GM12872 (cell line): ENCODE measurements around the gene TGM2.

Source experiments
- CTCF ChIP-seq: IDR thresholded peaks from 3 replicates; pipeline ENCODE4 v1.5.1; 2011; ENCODE audit warnings: low read depth, mild to moderate bottlenecking, low read length, moderate library complexity; ENCODE audit not compliant: insufficient read depth

The TGM2 gene

GRCh38 chr20:38135651-38136420 is 29.2 kb downstream of the TGM2 start:
- no peak for TF ChIP-seq CTCF

GRCh38 chr20:38135271-38135650 is 29.8 kb downstream of the TGM2 start:
- no peak for TF ChIP-seq CTCF

- TF ChIP-seq CTCF, result no peak
Measured at GRCh38 chr20:38134427-38135270, 30.4 kb downstream of the TGM2 start.

GRCh38 chr20:38133680-38134426 is 31.2 kb downstream of the TGM2 start:
- no peak for TF ChIP-seq CTCF

- TF ChIP-seq CTCF, result no peak
Measured at GRCh38 chr20:38132910-38133501, 32.1 kb downstream of the TGM2 start.

GRCh38 chr20:38132156-38132909 is 32.7 kb downstream of the TGM2 start:
- TF ChIP-seq CTCF, result no peak
